Measurements from ENCODE around the gene ZC3H10.

DNA sequence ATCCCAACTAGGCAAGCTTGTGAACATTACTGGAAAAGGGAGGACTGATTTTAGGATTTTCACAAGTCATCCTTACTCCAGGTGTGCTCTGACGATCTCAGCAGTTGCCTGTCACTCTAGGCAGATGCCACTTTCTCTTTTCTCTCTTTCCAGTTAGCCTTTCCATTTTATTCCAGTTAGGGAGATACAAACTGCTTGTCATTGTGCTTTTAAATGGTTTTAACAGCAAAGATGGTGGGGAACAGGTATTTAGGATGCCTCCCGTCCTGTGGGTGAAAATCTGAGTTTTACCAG, 12.5 kb upstream of the ZC3H10 start:
- TF ChIP-seq ZNF274 (IDR thresholded peaks at IDR 0.05; ENCODE audit: borderline replicate concordance, extremely low read depth, low read length), result no peak
- TF ChIP-seq, protein P1, sequence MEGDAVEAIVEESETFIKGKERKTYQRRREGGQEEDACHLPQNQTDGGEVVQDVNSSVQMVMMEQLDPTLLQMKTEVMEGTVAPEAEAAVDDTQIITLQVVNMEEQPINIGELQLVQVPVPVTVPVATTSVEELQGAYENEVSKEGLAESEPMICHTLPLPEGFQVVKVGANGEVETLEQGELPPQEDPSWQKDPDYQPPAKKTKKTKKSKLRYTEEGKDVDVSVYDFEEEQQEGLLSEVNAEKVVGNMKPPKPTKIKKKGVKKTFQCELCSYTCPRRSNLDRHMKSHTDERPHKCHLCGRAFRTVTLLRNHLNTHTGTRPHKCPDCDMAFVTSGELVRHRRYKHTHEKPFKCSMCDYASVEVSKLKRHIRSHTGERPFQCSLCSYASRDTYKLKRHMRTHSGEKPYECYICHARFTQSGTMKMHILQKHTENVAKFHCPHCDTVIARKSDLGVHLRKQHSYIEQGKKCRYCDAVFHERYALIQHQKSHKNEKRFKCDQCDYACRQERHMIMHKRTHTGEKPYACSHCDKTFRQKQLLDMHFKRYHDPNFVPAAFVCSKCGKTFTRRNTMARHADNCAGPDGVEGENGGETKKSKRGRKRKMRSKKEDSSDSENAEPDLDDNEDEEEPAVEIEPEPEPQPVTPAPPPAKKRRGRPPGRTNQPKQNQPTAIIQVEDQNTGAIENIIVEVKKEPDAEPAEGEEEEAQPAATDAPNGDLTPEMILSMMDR (IDR thresholded peaks at IDR 0.05; ENCODE audit: control extremely low read depth in 1 of 3, insufficient read depth in 1 of 3, low read depth in 1 of 3, low read length in 3 of 3), result no peak
- TF ChIP-seq POLR2A (IDR thresholded peaks at IDR 0.05; ENCODE audit: control extremely low read depth in 1 of 2, low read depth in 2 of 2, low read length in 2 of 2), result no peak
- TF ChIP-seq, protein P2, sequence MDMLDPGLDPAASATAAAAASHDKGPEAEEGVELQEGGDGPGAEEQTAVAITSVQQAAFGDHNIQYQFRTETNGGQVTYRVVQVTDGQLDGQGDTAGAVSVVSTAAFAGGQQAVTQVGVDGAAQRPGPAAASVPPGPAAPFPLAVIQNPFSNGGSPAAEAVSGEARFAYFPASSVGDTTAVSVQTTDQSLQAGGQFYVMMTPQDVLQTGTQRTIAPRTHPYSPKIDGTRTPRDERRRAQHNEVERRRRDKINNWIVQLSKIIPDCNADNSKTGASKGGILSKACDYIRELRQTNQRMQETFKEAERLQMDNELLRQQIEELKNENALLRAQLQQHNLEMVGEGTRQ (IDR thresholded peaks at IDR 0.05; ENCODE audit: low read length), result no peak
- no peak for TF ChIP-seq EP300 (IDR thresholded peaks at IDR 0.05; ENCODE audit: borderline replicate concordance in 1 of 2, low read depth in 2 of 2, low read length in 2 of 2)
- TF ChIP-seq, protein P3, sequence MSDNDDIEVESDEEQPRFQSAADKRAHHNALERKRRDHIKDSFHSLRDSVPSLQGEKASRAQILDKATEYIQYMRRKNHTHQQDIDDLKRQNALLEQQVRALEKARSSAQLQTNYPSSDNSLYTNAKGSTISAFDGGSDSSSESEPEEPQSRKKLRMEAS (IDR thresholded peaks at IDR 0.05), result no peak
- TF ChIP-seq EZH2 (IDR thresholded peaks at IDR 0.05; ENCODE audit: low read depth, low read length, severe bottlenecking), result no peak
- no peak for TF ChIP-seq HDAC6 (IDR thresholded peaks at IDR 0.05; ENCODE audit: low read depth, low read length)
- no peak for TF ChIP-seq CEBPB (IDR thresholded peaks at IDR 0.05; ENCODE audit: low read depth, low read length)
- no peak for TF ChIP-seq SIRT6 (IDR thresholded peaks at IDR 0.05; ENCODE audit: low read length)
- no peak for TF ChIP-seq GTF2F1 (IDR thresholded peaks at IDR 0.05; ENCODE audit: borderline replicate concordance, low read depth, low read length)
- TF ChIP-seq TEAD4 (IDR thresholded peaks at IDR 0.05; ENCODE audit: low read depth, low read length), result no peak
- TF ChIP-seq YY1 (IDR thresholded peaks at IDR 0.05; ENCODE audit: low read depth, low read length), result no peak

All from H1 (cell line).